ENCODE measurements around the gene ANO1.

The ANO1 gene

DNA sequence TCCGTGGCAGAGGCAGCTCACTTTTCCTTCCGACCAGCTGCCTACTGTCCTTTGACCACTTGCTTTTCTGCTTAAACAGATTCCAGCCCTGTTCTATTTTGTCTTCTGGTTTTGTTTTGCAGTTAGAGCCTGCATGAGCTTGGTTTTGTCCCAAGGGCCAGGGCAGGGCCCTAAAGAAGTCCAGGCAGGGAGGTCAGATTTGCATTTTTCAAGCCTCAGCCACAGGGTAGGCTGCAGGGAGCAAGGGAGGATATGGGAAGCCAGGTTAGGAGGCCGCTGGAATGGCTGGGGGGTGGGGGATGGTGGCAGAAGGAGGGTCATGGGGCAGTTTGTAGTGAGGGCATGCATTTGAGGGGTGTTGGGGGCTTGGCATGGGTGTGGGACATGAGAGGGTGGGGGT, 148.1 kb downstream of the ANO1 start:
- DNase-seq, result no peak

DNA sequence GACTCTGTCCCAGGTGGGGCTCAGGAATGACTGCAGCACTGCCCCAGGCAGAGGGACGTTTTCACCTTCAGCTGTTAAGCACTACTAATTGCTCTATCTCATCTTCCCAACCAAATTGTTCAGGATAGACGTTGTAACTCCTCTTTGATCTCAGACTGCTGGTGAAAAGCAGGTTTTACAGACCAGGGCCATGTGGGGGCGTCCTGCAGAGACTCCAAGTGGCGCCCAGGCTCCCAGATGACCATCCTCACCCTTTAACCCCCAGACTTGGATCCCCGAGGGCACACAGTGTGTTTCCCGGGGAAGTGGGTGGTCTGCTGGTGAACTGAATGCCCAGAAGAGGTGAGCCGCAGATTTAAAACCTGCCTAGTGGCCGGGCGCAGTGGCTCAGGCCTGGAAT, 148.8 kb downstream of the ANO1 start:
- DNase-seq, result no peak

- DNase-seq, result no peak
Measured at GRCh38 chr11:70229737-70230136, 151.6 kb downstream of the ANO1 start.

GRCh38 chr11:70230151-70230839, 152.2 kb downstream of the ANO1 start:
- no peak for DNase-seq

GRCh38 chr11:70230840-70231710, 153.0 kb downstream of the ANO1 start:
- no peak for DNase-seq

- no peak for DNase-seq
Measured at GRCh38 chr11:70233034-70233433, 154.9 kb downstream of the ANO1 start.

GRCh38 chr11:70233511-70233934, 155.4 kb downstream of the ANO1 start:
- DNase-seq, result no peak

DNA sequence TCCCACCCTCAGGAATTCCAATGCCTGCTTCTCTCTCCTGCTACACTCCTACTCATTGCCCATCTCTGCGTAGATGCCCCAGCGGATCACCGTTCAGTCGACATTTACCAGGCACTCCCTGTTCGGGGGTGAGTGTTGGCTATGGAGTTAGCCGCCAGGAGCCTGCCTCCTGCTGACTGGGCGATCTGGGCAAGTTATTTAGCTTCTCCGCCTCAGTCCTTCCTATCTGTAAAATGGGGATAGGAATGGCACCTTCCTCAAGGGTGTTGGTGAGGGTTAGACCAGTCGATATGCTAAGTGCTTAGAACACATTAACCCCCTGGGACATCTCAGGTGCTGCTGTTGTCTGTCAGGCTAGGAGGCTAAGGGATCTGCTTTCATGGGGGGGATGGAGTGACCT, 155.8 kb downstream of the ANO1 start:
- no peak for DNase-seq

Data from NCI-H774 (cell line).